HepG2 (cell line): Measurements from ENCODE around the gene ANKRD10. TPM values are rescaled to one million over a fixed set of nuclear protein-coding genes. Genes with fewer than 3 reads are reported as not detected.

Experiments
- ATAC-seq: fragments of 200-7000 bp; cut with Tn5 transposase; 3 replicates; pipeline ENCODE4 v1.9.1; 2020; ENCODE audit warnings: mild to moderate bottlenecking, moderate library complexity
- BruUV-seq: library from RNA; stranded (reverse); fragments of 400-500 nt; replicated peaks from 2 replicates; lab custom pipeline; 2021; lab: Mats Ljungman, UMichigan
- CTCF ChIA-PET: fragments of 300-600 bp; formaldehyde crosslinking; extraction: SDS; loops from one replicate; lab custom pipeline; 2021; ENCODE audit warnings: low total read pairs, inconsistent platforms, low intra/inter-chr PET ratio; lab: Yijun Ruan, JAX
- POLR2A ChIA-PET: fragments of 350-600 bp; sonication (Branson Sonifier 250); formaldehyde crosslinking; loops from one replicate; lab custom pipeline; 2020; ENCODE audit warnings: antibody characterized with exemption, inconsistent platforms; lab: Yijun Ruan, JAX
- DNase-seq: peaks from one replicate; pipeline ENCODE4 v3.0.0-alpha.2; 2015; ENCODE audit warnings: low spot score
- FAIRE-seq: peaks from 3 replicates; lab custom pipeline; 2011; peaks lifted over from hg19 to GRCh38; lab: Jason Lieb, UNC
- H2AFZ ChIP-seq: one replicate; pipeline ENCODE4 v1.6.1; 2011; ENCODE audit warnings: low read length, inconsistent platforms
- H3K27ac ChIP-seq: fragments of 300-600 bp; 3 replicates; pipeline ENCODE4 v1.8.0; 2011; ENCODE audit warnings: mixed run types, mild to moderate bottlenecking, mixed read lengths, low read length, inconsistent platforms; ENCODE audit not compliant: insufficient read depth; ENCODE audit errors: extremely low read length
- H3K27me3 ChIP-seq, 2 experiments: fragments of 200-600 bp in 1 of 2; 2 replicates in 1 of 2; 3 replicates in 1 of 2; pipeline versions ENCODE4 v1.6.0 to v1.8.0; 2011; ENCODE audit warnings: low read length in 2 of 2, mild to moderate bottlenecking in 2 of 2, moderate library complexity in 2 of 2, inconsistent platforms in 1 of 2; ENCODE audit not compliant: insufficient read depth in 2 of 2, control insufficient read depth in 1 of 2
- H3K36me3 ChIP-seq, 2 experiments: fragments of 200-600 bp in 1 of 2; replicated peaks in 1 of 2; 2 replicates in 1 of 2; 3 replicates in 1 of 2; pipeline versions ENCODE4 v1.5.1 to v1.8.0; 2011; ENCODE audit warnings: low read length in 2 of 2, inconsistent platforms in 1 of 2; ENCODE audit not compliant: insufficient read depth in 2 of 2, control insufficient read depth in 1 of 2
- H3K4me1 ChIP-seq: 2 replicates; pipeline ENCODE4 v1.5.1; 2012; ENCODE audit warnings: low read length, inconsistent platforms; ENCODE audit not compliant: insufficient read depth
- H3K4me2 ChIP-seq: 2 replicates; pipeline ENCODE4 v1.6.0; 2011; ENCODE audit warnings: low read depth, low read length, inconsistent platforms
- H3K4me3 ChIP-seq, 3 experiments: fragments of 200-600 bp in 1 of 3; sonication (generic), shearing (Covaris generic) in 1 of 3; replicated peaks in 1 of 3; 2 replicates each; pipeline ENCODE4 v1.5.1; 2011 to 2016; ENCODE audit warnings: low read length in 3 of 3, inconsistent platforms in 2 of 3, low read depth in 2 of 3, mild to moderate bottlenecking in 2 of 3, control low read depth in 1 of 3, mixed read lengths in 1 of 3; ENCODE audit not compliant: insufficient read depth in 1 of 3
- H3K79me2 ChIP-seq: one replicate; pipeline ENCODE4 v1.6.1; 2011; ENCODE audit warnings: low read length, inconsistent platforms; ENCODE audit not compliant: insufficient read depth
- H3K9ac ChIP-seq: 2 replicates; pipeline ENCODE4 v1.6.0; 2011; ENCODE audit warnings: mild to moderate bottlenecking, low read depth, low read length, inconsistent platforms; ENCODE audit not compliant: insufficient read depth
- H3K9me3 ChIP-seq: 2 replicates; pipeline ENCODE4 v1.5.1; 2012; ENCODE audit warnings: mild to moderate bottlenecking, low read length
- H4K20me1 ChIP-seq: 2 replicates; pipeline ENCODE4 v1.6.0; 2011; ENCODE audit warnings: inconsistent platforms, mild to moderate bottlenecking, low read length, moderate library complexity; ENCODE audit not compliant: insufficient read depth
- BHLHE40 ChIP-seq: IDR thresholded peaks from 2 replicates; pipeline ENCODE4 v1.6.1; 2011; ENCODE audit warnings: low read length, improper control_type of control experiment
- LRRFIP1 ChIP-seq: sonication (generic); formaldehyde crosslinking; conservative IDR thresholded peaks from 2 replicates; pipeline ENCODE4 v1.4.0; 2020; ENCODE audit warnings: missing genetic modification reagents
- RARA ChIP-seq: IDR thresholded peaks from 2 replicates; pipeline ENCODE4 v1.6.1; 2016; ENCODE audit warnings: missing genetic modification reagents, missing compliant biosample characterization
- RXRA ChIP-seq: sonication (generic); formaldehyde crosslinking; IDR thresholded peaks from 2 replicates; pipeline ENCODE4 v1.5.1; 2020; ENCODE audit warnings: missing genetic modification reagents
- ZBTB33 ChIP-seq: sonication (generic); formaldehyde crosslinking; IDR thresholded peaks from 2 replicates; pipeline ENCODE4 v1.4.0; 2020; ENCODE audit warnings: missing genetic modification reagents
- ZBTB46 ChIP-seq: sonication (generic); formaldehyde crosslinking; IDR thresholded peaks from 2 replicates; pipeline ENCODE4 v1.4.0; 2020; ENCODE audit warnings: mild to moderate bottlenecking, missing genetic modification reagents, borderline replicate concordance
- ZNF879 ChIP-seq: sonication (generic); formaldehyde crosslinking; IDR thresholded peaks from 2 replicates; pipeline ENCODE4 v1.8.1; 2023; ENCODE audit warnings: missing genetic modification reagents
- WGBS: methylation state at CpG from one replicate; pipeline ENCODE4 v1.1.6; 2017; ENCODE audit warnings: low lambda C conversion rate; 5-methylcytosine and 5-hydroxymethylcytosine counted together
- in situ Hi-C: cut with HindIII; loops from 2 replicates; pipeline ENCODE4 v1.10.0; 2017; ENCODE audit warnings: low pct_unique_long_range_greater_than_20kb; ENCODE audit not compliant: extremely low pct_ligation_motif_present
- intact Hi-C: fragments of 100-400 bp; cut with micrococcal nuclease; formaldehyde crosslinking; loops from one replicate; pipeline ENCODE4 v1.10.0; 2022; ENCODE audit not compliant: unreplicated experiment
- polyA plus RNA-seq, 8 experiments: library from polyadenylated mRNA; depleted of rRNA in 3 of 8; stranded (reverse) in 7 of 8; unstranded in 1 of 8; fragments of >200 nt; fragmentation: Illumina TruSeq in 4 of 8; extraction: Trizol in 4 of 8; gene quantifications; 2 replicates each; pipeline versions ENCODE4 v1.2.1 to v1.2.3, GENCODE V29; 2011 to 2016; ENCODE audit warnings: low read depth in 4 of 8, missing spikeins in 1 of 8, mixed read lengths in 1 of 8; ENCODE audit not compliant: insufficient read depth in 1 of 8
- total RNA-seq, 5 experiments: library from RNA; depleted of rRNA; stranded (reverse); fragments of >200 nt; fragmentation: Illumina TruSeq; extraction: Trizol; gene quantifications; 2 replicates each; pipeline ENCODE4 v1.2.3, GENCODE V29; 2016; ENCODE audit warnings: low read depth in 1 of 5

Gene ANKRD10
- total and polyA plus RNA-seq, 2 of the 13 experiments (the other 11 are each of a cell fraction or from before 2014, with no cell fraction given), result 108 to 115 TPM

DNA sequence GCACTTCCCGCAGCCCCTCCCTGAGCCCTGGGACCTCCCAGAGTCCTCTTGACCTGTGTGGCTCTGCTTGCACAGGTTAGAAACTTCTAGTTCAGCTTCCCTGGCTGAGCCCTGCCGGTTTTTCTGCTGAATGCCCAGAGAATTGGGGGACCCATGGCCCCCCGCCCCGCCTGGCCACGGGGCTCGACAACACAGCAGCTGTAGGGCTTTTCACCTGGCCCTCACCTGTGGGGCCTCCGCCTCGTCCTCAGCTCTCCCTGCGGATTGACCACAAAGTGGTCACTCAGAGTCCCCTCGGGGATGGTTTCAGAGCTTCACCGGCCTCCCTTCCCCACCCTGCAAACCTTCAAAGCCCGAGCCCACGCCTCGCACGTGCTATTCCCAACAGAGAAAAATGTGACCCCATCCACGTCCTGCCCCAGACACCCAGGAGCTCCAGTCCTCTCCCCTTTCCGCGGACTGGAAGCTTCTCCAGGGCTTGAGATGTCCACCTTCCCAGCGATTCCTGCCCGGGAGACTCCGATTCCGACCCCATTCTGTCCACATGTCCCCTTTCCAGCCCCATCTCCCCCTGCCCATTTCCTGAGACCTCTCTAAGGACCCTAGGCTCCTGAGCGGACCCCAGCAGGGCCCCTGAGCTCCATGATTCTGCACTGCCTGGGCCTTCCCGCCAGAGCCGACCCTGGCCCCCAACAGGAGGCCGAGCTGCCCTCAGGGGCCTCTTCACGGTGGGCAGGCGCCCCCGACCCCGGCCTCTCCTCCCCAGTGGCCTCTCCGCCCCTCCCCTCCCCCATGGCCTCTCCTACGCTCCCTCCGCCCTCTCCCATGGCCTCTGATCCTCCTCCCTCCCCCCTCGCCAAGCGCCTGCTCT, 41.9 kb downstream of the ANKRD10 start (continued):
- no peak for TF ChIP-seq ZBTB33 (CRISPR knock-in tag)

- FAIRE-seq (no peak), DNase-seq (no peak), ATAC-seq (no peak; the same call in 2 of the 3 replicates)
- Histone ChIP-seq H3K4me2 (peak overlapping the region; percentile 22; the same call in 1 of the 2 replicates), H3K27me3 (peaks cover 0 to 16% of the 10 kb centered on the region in 2 experiments; a peak in 2 of 5 replicates), H4K20me1 (no peaks in the 10 kb centered on the region), H3K4me3 (no peak overlapping the region), H2AFZ (no peak overlapping the region), H3K9me3 (no peaks in the 10 kb centered on the region), H3K79me2 (no peaks in the 10 kb centered on the region), H3K9ac (no peak overlapping the region), H3K4me1 (peaks cover 64% of the 10 kb centered on the region), H3K36me3 (no peaks in the 10 kb centered on the region), H3K27ac (no peak overlapping the region)
- intact Hi-C loops, result loop anchor here (5.0 kb wide), 1 partner anchor 35 kb away; no protein-coding TSS in a partner anchor
- ChIA-PET POLR2A (interaction anchor here (1.4 to 3.1 kb wide), 2 partner anchors 43 to 157 kb away, joined by 4 to 10 read pairs; partner anchors contain the start of gene ANKRD10), CTCF (no interaction called here)
- BruUV-seq, result no TSS peak
- 14% methylated on average over 4 of the region's 13 CpGs for WGBS
- in situ Hi-C loops, result no loop called here
- peak; percentile 41; the same call in 1 of the 2 replicates for TF ChIP-seq RARA (CRISPR knock-in tag)
- TF ChIP-seq ZNF879, result no peak
- no peak for TF ChIP-seq LRRFIP1 (CRISPR knock-in tag)
- peak; percentile 44; the same call in 1 of the 2 replicates for TF ChIP-seq BHLHE40
- TF ChIP-seq ZBTB46, result no peak
- TF ChIP-seq RXRA (CRISPR knock-in tag), result 0 out of 2 replicates have a peak, but pooled peaks have one; percentile 21
Observed at GRCh38 chr13:110872034-110872767, 42.7 kb downstream of the ANKRD10 start.
